ENCODE data around the gene TCEA2. TPM values are rescaled to one million over a fixed set of nuclear protein-coding genes. Genes with fewer than 3 reads are reported as not detected.
"Not testable (repeated sequence)": the region's sequence is repeated elsewhere in the genome, so short reads cannot be mapped to it uniquely, and the experiment has no call there.

Gene TCEA2
- total and polyA plus RNA-seq, 5 experiments from 2014 or later: 22.5 to 42.7 (median 33.0) TPM

DNA sequence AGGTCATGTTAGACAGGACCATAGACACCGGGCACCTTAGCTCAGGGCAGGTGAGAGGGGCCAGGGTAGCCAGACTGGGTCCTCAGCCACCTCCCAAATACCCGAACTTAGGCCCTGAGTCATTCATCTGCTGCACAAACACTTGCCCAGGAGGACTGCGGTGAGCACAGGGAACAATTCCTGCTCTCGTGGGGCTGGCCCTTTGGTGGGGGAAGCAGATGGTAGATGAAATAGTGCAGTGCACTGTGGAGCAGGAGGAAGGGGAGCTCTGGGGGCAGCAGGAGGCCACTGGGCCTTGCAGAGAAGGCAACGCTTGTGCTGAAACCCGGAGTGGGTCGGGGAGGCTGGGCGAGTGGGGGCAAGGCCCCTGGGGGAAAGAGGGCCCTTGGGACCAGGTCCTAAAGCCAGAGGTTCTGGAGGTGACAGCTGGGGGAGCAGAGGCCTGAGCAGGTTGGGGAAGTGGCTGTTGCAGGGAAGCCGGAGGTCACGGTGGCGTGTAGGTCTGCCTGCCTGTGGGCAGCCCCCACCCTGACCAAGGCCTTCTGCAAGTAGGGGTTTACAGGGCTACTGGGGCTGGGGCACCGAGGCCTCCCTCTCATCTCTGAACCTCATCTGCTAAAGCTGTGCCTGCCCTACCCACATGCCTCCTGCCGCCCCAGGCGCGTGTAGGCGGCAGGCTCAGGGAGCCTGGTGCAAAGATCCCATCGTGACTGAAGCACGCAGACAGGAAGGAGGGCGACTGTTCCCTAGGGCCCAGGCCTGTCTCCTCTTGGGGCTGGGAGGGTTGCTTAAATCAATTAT, 49.0 kb downstream of the TCEA2 start:
- H3K9me3 Mint-ChIP-seq: no peaks in the 10 kb centered on the region
- DNase-seq (peak in 1 of 10 donors; percentile 13), ATAC-seq (no peak)
- no peaks in the 10 kb centered on the region for H3K36me3 Mint-ChIP-seq
- H3K27me3 Mint-ChIP-seq: no peaks in the 10 kb centered on the region
- POLR2A ChIA-PET: no interaction called here
- peak overlapping the region in 1 of 10 donors; percentile 40 for H3K27ac Mint-ChIP-seq
- no peak overlapping the region for H3K4me3 Mint-ChIP-seq
- H3K4me1 Mint-ChIP-seq: peaks cover 8 to 15% (median 12%) of the 10 kb centered on the region in 4 donors

DNA sequence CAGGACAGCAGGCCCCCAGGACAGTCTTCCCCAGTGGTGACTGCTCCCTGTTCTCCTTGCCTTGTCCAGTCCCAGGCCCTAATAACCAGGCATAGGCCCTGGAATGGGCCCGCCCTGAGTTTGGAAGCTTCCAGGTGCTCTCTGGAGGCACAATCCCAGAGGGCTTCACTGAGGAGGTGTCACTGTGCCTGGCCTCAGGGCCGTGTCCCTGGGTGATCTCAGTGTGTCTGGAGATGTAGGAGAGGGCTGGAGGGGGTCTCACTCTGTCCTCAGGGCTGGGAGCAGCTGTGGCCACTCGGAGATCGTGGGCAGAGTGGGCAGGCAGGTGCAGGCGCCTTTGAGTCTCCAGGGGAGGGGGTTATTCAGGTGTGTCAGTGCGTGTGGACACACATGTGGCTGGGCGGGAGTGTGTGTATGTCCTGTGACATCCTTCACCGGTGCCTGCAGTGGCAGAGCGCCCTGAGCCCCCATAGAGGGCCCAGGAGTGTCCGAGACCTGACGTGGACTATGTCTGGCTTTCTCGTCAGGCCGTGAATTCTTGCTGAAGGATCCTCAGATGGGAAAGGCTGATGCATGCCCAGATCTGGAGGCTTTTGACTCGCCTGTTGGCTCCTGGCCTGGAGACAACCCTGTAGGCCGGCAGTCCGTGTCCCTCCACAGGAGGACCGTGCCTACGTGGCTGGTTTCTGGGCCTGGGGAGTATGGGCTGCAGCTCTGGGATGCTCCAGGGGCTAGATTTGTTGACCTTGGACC, 49.9 kb downstream of the TCEA2 start:
- Mint-ChIP-seq H3K36me3 (no peaks in the 10 kb centered on the region), H3K27me3 (no peaks in the 10 kb centered on the region), H3K27ac (no peak overlapping the region), H3K4me3 (no peak overlapping the region), H3K9me3 (no peaks in the 10 kb centered on the region), H3K4me1 (peaks cover 3 to 6% (median 5%) of the 10 kb centered on the region in 4 donors)
- DNase-seq: peak in 1 of 10 donors; percentile 48
- POLR2A ChIA-PET: no interaction called here
- no peak for ATAC-seq

DNA sequence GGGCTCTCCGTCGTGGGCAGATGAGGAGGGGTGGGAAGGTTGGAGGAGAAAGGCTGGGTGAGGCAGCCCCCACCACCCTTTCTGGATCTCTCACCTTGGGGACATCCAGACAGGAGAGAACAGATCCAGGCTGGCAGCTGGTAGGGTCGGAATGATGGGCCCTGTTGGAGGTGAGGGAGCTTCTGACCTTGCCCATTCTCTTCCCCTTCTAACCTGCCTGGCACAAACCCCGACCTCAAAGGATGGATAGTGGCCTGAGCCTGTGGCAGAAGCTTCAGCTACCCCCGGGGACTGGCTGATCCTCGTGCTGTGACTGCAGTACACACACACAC, 50.4 kb downstream of the TCEA2 start:
- H3K27me3 Mint-ChIP-seq: no peaks in the 10 kb centered on the region
- POLR2A ChIA-PET: no interaction called here
- H3K4me3 Mint-ChIP-seq: no peak overlapping the region
- peaks cover 0 to 1% (median under 1%) of the 10 kb centered on the region in 4 donors for H3K4me1 Mint-ChIP-seq
- ATAC-seq (no peak), DNase-seq (no peak)
- H3K9me3 Mint-ChIP-seq: no peaks in the 10 kb centered on the region
- no peaks in the 10 kb centered on the region for H3K36me3 Mint-ChIP-seq
- H3K27ac Mint-ChIP-seq: no peak overlapping the region

DNA sequence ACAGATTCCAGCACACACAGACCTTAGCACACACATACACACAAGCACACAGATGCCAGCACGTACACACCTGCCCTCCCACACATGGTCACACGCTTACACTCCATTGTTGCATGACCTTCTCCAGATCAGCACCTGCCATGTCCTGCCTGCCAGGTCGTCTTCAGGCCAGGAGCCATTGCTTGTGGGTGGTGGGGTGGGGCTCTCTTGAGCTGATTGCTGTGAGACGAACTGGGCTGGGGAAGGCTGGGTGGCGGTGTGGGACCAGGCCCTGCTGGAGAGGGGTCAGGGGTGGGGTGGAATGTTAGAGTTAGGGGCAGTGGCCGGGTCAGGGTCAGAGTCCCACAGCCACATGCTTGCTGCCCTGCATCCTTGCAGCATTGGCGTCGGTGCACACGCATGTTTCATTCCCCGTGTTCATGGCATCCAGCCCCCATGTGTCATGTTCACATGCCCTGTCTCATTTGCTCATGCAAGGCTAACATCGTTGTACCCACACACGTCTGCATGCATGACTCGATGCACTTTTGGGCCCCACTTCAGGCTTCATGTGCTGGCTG, 50.9 kb downstream of the TCEA2 start:
- Mint-ChIP-seq H3K4me1 (peaks cover 0 to 1% (median under 1%) of the 10 kb centered on the region in 4 donors), H3K36me3 (no peaks in the 10 kb centered on the region), H3K27ac (peak overlapping the region in 1 of 10 donors; percentile 50), H3K27me3 (no peaks in the 10 kb centered on the region), H3K4me3 (no peak overlapping the region), H3K9me3 (no peaks in the 10 kb centered on the region)
- POLR2A ChIA-PET: no interaction called here
- ATAC-seq: no peak
- DNase-seq: peak in 1 of 10 donors; percentile 30

DNA sequence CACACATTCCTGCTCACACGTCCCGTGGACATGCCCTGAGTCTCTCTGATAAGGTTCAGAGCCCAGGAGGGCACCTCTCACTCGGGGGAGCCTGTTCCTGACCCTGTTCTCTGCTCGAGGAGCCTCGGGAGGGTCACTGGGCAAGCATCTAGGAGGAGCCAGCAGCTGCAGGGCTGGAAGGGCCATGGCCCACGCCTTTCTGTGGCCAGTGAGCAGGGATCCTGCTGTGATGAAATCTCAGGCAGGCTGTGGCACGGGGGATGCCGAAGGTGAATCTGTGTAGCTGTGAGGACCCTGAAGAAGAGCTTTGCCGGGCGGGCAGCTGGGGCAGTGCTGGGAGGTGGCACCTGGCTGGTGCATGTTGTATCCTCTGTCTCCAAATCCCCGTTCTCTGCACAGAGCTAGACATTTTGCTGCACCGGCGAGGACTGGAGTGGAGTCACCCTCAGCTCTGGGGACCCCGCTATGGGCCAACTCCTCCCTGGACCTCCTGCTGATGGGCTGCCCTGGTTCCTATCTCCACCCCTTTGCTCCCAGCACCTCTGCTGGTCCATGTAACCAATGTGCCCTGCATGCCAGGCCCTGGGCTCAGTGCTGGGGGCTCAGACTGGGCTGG, 51.5 kb downstream of the TCEA2 start:
- ATAC-seq (no peak), DNase-seq (peak in 1 of 10 donors; percentile 37)
- Mint-ChIP-seq H3K4me1 (peaks cover 0 to 1% (median 0%) of the 10 kb centered on the region in 4 donors), H3K36me3 (no peaks in the 10 kb centered on the region), H3K9me3 (no peaks in the 10 kb centered on the region), H3K4me3 (no peak overlapping the region), H3K27ac (peak overlapping the region in 2 of 10 donors; percentile 33 to 50), H3K27me3 (no peaks in the 10 kb centered on the region)
- POLR2A ChIA-PET: no interaction called here

DNA sequence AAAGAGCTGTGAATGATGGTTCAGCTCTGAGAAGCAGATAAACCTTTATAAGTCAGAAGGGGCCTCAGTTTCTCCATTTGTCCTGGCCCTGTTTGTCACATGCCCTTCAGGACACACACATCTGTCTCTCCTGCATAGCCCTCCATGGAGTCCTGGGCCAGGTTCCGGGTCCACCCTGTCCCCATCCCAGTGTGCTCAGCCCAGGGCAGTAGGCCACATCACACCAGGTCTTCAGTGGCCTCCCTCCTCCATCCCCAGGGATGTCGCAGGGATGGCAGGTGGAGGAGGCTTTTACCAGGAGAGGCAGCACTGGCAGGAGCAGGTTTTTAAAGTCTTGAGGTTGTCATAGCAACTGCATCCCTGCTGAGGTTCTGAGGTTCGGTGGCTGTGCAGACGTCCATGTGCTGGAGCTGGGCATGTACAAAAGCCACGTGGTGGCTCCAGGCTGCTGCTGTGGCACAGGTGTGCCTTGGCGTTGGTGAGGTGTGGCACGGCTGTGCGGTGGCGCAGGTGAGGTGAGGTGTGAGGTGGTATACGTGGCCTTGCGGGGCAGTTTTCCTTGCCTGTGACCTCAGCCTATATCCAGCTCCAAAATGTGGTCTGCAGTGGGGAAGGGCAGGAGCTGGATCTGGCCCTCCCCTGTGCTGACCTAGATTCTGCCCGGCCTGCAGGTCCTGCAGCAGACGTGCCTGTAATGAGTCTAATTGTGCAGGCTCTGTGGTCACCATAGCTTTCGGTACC, 52.3 kb downstream of the TCEA2 start:
- ATAC-seq (no peak), DNase-seq (peak in 1 of 10 donors; percentile 48)
- Mint-ChIP-seq H3K27me3 (no peaks in the 10 kb centered on the region), H3K27ac (no peak overlapping the region), H3K36me3 (no peaks in the 10 kb centered on the region), H3K4me1 (peaks cover 5 to 8% (median 6%) of the 10 kb centered on the region in 4 donors), H3K4me3 (no peak overlapping the region), H3K9me3 (no peaks in the 10 kb centered on the region)
- POLR2A ChIA-PET: no interaction called here

DNA sequence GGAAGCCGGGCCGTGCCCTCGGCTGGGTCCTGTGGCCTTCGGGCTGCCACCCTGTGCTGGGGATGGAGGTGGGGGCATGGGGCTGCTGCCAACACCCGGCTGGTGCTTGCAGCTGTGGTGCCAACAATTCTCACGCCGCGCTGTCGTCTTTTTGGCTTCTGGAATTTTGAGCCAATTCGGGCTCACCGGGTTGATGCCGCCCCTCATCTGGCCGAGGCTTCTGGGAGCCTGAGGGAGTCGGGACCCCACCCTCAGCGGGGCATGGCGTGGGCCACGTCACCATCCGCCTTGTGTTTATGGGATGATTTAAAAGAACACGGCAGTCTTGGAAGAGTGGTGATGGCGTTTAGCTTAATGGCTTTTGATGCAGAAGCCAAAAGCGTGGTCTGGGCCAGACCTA, 53.0 kb downstream of the TCEA2 start:
- POLR2A ChIA-PET: no interaction called here
- Mint-ChIP-seq H3K4me3 (no peak overlapping the region), H3K27me3 (no peaks in the 10 kb centered on the region), H3K4me1 (peaks cover 7 to 9% (median 9%) of the 10 kb centered on the region in 4 donors), H3K27ac (peak overlapping the region in 1 of 10 donors; percentile 84), H3K9me3 (no peaks in the 10 kb centered on the region), H3K36me3 (no peaks in the 10 kb centered on the region)
- ATAC-seq (no peak), DNase-seq (peak in 1 of 10 donors; percentile 32)

DNA sequence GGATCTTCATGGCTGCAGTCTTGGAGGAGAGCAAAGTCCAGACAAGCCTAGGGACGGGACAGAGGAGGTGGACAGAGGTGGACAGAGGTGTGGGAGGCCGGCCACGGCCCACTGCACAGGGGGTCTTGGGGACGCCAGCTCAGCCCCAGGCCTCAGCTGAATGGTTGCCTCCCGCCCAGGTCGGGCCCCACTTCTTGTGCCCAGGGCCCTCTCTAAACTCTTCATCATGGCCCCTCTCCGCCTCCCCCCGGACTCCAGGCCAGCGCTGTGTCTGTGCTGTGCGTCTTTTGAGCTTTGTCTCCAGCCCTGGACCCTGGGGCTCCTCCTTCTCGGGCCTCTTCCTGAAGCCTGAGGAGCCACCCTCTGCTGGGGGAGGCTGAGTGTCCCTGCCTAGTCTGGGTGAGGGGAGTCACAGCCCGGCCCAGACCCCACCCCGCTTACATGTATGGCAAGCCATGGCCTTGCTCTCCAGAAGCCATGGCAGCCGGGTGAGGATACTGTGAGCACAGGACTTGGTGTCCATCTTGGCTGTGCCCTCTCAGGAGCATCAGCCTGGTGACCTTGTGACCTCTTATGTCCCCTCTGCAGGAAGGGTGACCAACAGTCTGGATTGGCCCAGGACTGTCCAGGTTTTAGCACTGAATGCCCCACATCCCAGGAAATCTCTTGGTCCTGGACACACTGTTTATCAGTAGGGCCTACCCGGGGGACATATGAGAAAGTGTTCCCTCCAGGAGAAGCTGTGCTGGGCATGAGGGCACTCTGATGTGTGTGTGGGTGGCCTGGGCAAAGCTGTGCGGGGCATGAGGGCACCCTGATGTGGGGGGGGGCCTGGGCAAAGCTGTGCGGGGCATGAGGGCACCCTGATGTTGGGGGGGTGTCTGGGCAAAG, 53.8 kb downstream of the TCEA2 start:
- Mint-ChIP-seq H3K9me3 (no peaks in the 10 kb centered on the region), H3K36me3 (no peaks in the 10 kb centered on the region), H3K4me1 (peaks cover 7 to 9% (median 9%) of the 10 kb centered on the region in 4 donors), H3K27me3 (peaks cover 0 to 5% (median 1%) of the 10 kb centered on the region in 5 donors), H3K27ac (peak overlapping the region in 1 of 10 donors; percentile 84), H3K4me3 (no peak overlapping the region)
- DNase-seq (peak in 2 of 10 donors; percentile 14 to 58), ATAC-seq (no peak)
- POLR2A ChIA-PET: no interaction called here

DNA sequence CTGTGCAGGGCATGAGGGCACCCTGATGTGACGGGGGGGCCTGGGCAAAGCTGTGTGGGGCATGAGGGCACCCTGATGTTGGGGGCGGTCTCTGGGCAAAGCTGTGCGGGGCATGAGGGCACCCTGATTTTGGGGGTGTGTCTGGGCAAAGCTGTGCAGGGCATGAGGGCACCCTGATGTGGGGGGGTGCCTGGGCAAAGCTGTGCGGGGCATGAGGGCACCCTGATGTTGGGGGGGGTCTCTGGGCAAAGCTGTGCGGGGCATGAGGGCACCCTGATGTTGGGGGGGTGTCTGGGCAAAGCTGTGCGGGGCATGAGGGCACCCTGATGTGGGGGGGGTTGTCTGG, 54.4 kb downstream of the TCEA2 start:
- POLR2A ChIA-PET, H3K4me1 Mint-ChIP-seq, DNase-seq, H3K27me3 Mint-ChIP-seq, H3K9me3 Mint-ChIP-seq, ATAC-seq, H3K27ac Mint-ChIP-seq, H3K4me3 Mint-ChIP-seq, H3K36me3 Mint-ChIP-seq: not testable (repeated sequence)

DNA sequence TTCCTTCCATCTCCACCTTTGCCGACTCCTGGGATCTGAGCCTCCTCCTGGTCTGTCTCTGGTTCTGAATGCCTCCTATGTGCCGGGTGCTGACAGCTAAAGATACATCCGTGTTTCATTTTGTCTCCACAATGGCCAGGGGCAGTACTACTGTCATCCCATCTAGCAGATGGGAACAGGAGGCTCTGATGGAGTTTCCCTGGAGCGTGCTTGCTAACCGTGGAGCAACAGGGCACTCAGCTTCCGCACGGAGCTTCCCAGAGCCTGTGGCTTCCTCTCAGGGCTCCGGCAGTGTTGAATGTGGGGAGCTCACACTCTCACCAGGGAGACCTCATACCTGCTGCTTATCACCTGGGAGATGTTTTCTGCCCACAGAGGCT, 56.3 kb downstream of the TCEA2 start:
- no peaks in the 10 kb centered on the region for H3K36me3 Mint-ChIP-seq
- ATAC-seq: no peak
- peaks cover 7 to 9% (median 9%) of the 10 kb centered on the region in 4 donors for H3K4me1 Mint-ChIP-seq
- peak overlapping the region in 2 of 10 donors; percentile 68 to 77 for H3K4me3 Mint-ChIP-seq
- peaks cover 0 to 10% (median 2%) of the 10 kb centered on the region in 5 donors for H3K27me3 Mint-ChIP-seq
- H3K9me3 Mint-ChIP-seq: no peaks in the 10 kb centered on the region
- POLR2A ChIA-PET: interaction anchor here (1.0 to 3.4 kb wide), 5 partner anchors 35 to 139 kb away, joined by 3 to 13 read pairs (median 6); partner anchors contain the start of genes LKAAEAR1, OPRL1, PRPF6 and RGS19
- peak in 2 of 10 donors; percentile 14 to 38 for DNase-seq
- peak overlapping the region in 1 of 10 donors; percentile 95 for H3K27ac Mint-ChIP-seq

DNA sequence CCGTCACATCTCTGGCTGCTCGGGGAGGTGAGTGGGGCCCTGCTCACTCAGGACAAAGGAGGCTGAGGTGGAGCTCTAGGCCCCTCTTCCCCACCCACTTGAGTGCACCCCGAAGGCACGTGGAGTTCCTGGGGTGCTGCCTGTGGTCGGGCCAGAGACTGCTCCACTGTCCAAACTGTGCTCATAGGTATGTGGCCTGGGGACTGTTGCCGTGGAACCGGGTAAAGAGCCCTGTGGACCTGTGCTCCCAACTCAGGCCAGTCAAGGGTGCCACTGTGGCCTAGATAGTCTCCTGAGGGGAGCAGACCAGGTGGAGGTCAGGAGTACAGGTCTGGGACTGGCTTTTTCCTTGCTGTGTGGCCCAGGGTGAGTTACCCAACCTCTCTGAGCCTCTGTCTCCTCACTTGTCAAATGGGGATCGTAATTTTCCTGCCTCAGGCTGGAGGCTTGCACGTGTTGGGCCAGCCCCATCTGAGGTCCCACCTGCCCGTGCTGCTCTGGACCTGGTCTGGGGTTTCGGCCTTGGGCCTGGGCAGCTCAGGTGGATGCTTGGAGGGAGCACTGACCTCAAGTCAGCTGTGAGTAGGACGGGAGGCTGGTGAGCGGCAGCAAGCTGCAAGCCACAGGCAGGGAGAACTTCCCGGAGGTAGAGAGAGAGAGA, 56.8 kb downstream of the TCEA2 start:
- H3K27me3 Mint-ChIP-seq: peaks cover 0 to 10% (median 2%) of the 10 kb centered on the region in 5 donors
- peaks cover 7 to 9% (median 9%) of the 10 kb centered on the region in 4 donors for H3K4me1 Mint-ChIP-seq
- no peaks in the 10 kb centered on the region for H3K9me3 Mint-ChIP-seq
- H3K4me3 Mint-ChIP-seq: peak overlapping the region; percentile 14 to 81 (median 70)
- POLR2A ChIA-PET: interaction anchor here (0.8 to 3.4 kb wide), 7 partner anchors 36 to 209 kb away, joined by 3 to 13 read pairs (median 6); partner anchors contain the start of genes LKAAEAR1, OPRL1, PRPF6 and RGS19
- peak in 2 of 10 donors; percentile 14 to 65 for DNase-seq
- peak; percentile 7 to 14 for ATAC-seq
- H3K27ac Mint-ChIP-seq: peak overlapping the region in 8 of 10 donors; percentile 44 to 95 (median 70)
- no peaks in the 10 kb centered on the region for H3K36me3 Mint-ChIP-seq

Measured in naive thymus-derived CD8-positive, alpha-beta T cell (primary cell).